Measurements from ENCODE around the gene WAPL. TPM values are rescaled to one million over a fixed set of nuclear protein-coding genes. Genes with fewer than 3 reads are reported as not detected.

The WAPL gene
- total RNA-seq, 2 experiments from 2014 or later, result 47.9 to 52.9 TPM

- POLR2A ChIA-PET, result interaction anchor here (0.7 to 7.2 kb wide), 9 partner anchors 9 to 174 kb away, joined by 3 to 153 read pairs (median 4); partner anchors contain the start of gene WAPL
Measured at GRCh38 chr10:86411281-86411841, 110.2 kb downstream of the WAPL start.

GRCh38 chr10:86410542-86411124, 111.0 kb downstream of the WAPL start:
- peaks cover 6% of the 10 kb centered on the region for H3K9me3 Mint-ChIP-seq
- peaks cover 10% of the 10 kb centered on the region for H3K36me3 Mint-ChIP-seq
- H3K27me3 Mint-ChIP-seq, result no peaks in the 10 kb centered on the region
- H3K4me3 Mint-ChIP-seq, result peak overlapping the region; percentile 74
- H3K27ac Mint-ChIP-seq, result peak overlapping the region; percentile 89
- ATAC-seq (ENCODE audit: low read depth) (no peak), DNase-seq (no peak)
- H3K4me1 Mint-ChIP-seq, result peaks cover 36% of the 10 kb centered on the region
- POLR2A ChIA-PET, result interaction anchor here (0.8 to 7.2 kb wide), 6 partner anchors 9 to 175 kb away, joined by 3 to 153 read pairs (median 4); partner anchors contain the start of gene WAPL

More at GRCh38 chr10:86411281-86411841, 110.2 kb downstream of the WAPL start:
- DNase-seq (no peak), ATAC-seq (ENCODE audit: low read depth) (peak; percentile 82)
- peaks cover 6% of the 10 kb centered on the region for H3K9me3 Mint-ChIP-seq
- H3K27me3 Mint-ChIP-seq, result no peaks in the 10 kb centered on the region
- peaks cover 10% of the 10 kb centered on the region for H3K36me3 Mint-ChIP-seq
- H3K4me3 Mint-ChIP-seq, result peak overlapping the region; percentile 74
- peaks cover 36% of the 10 kb centered on the region for H3K4me1 Mint-ChIP-seq
- peak overlapping the region; percentile 89 for H3K27ac Mint-ChIP-seq

- Mint-ChIP-seq H3K4me1 (peaks cover 28% of the 10 kb centered on the region), H3K9me3 (peaks cover 6% of the 10 kb centered on the region), H3K27ac (no peak overlapping the region), H3K36me3 (peaks cover 8% of the 10 kb centered on the region), H3K27me3 (no peaks in the 10 kb centered on the region), H3K4me3 (no peak overlapping the region)
- POLR2A ChIA-PET, result interaction anchor here (7.2 kb wide), 1 partner anchor 7 kb away, joined by 153 read pairs; no protein-coding TSS in a partner anchor
- no peak for DNase-seq
- no peak for ATAC-seq (ENCODE audit: low read depth)
Measured at GRCh38 chr10:86409183-86409582, 112.4 kb downstream of the WAPL start.

- DNase-seq, result no peak
- POLR2A ChIA-PET, result interaction anchor here (5.4 kb wide), 1 partner anchor 9 kb away, joined by 153 read pairs; no protein-coding TSS in a partner anchor
Measured at GRCh38 chr10:86403183-86403797, 118.3 kb downstream of the WAPL start.

DNA sequence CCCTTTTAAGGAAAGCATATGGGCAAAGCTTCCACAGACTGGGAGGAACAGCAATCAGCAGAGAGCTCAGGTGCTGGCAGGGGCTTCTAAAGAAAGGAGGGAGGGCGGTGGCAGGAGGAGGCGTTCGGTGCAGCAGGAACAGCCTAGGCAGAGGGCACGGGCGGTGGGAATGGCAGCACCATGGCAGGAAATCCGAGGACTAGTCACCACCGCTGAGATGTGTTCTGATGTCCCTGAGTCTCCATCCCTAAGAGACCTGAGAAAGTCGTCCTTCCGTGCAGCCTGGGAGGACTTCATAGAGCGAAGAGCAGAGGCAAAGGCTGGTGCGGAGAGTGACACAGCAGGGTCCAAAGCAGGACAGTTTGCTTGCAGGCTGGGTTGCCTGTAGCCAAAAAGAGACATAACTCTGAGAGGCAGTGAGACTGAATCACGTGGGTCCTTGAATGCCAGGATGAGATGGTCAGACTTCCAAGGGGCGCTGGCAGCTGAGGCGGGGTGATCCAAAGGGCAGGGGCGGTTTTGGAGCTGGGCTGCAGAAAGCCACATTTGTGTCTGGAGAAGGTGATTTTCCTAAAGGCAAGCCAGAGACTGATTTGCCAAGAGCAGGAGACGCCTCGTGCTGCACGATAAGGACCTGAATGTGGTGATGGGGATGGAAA, 119.2 kb downstream of the WAPL start:
- DNase-seq, result no peak
- H3K27ac Mint-ChIP-seq, result no peak overlapping the region
- POLR2A ChIA-PET, result interaction anchor here (5.4 kb wide), 1 partner anchor 10 kb away, joined by 153 read pairs; no protein-coding TSS in a partner anchor

More at GRCh38 chr10:86403183-86403797, 118.3 kb downstream of the WAPL start:
- H3K27me3 Mint-ChIP-seq, result no peaks in the 10 kb centered on the region
- H3K4me3 Mint-ChIP-seq, result no peak overlapping the region
- H3K9me3 Mint-ChIP-seq, result no peaks in the 10 kb centered on the region
- no peak for ATAC-seq (ENCODE audit: low read depth)
- no peaks in the 10 kb centered on the region for H3K36me3 Mint-ChIP-seq
- H3K4me1 Mint-ChIP-seq, result peaks cover 13% of the 10 kb centered on the region
- no peak overlapping the region for H3K27ac Mint-ChIP-seq

GRCh38 chr10:86401588-86402282, 119.9 kb downstream of the WAPL start:
- Mint-ChIP-seq H3K27ac (peak overlapping the region; percentile 76), H3K4me1 (peaks cover 13% of the 10 kb centered on the region), H3K27me3 (no peaks in the 10 kb centered on the region), H3K9me3 (no peaks in the 10 kb centered on the region), H3K36me3 (no peaks in the 10 kb centered on the region), H3K4me3 (peak overlapping the region; percentile 88)
- DNase-seq (peak; percentile 60), ATAC-seq (ENCODE audit: low read depth) (no peak)
- POLR2A ChIA-PET, result interaction anchor here (1.7 to 5.4 kb wide), 3 partner anchors 10 to 174 kb away, joined by 4 to 153 read pairs (median 36); partner anchors contain the start of gene WAPL

More for the DNA sequence above, 119.2 kb downstream of the WAPL start:
- Mint-ChIP-seq H3K27me3 (no peaks in the 10 kb centered on the region), H3K9me3 (no peaks in the 10 kb centered on the region), H3K4me1 (peaks cover 13% of the 10 kb centered on the region), H3K4me3 (peak overlapping the region; percentile 88), H3K36me3 (no peaks in the 10 kb centered on the region)
- no peak for ATAC-seq (ENCODE audit: low read depth)

- Mint-ChIP-seq H3K36me3 (no peaks in the 10 kb centered on the region), H3K27ac (peak overlapping the region; percentile 88)
Measured at GRCh38 chr10:86400705-86401587, 120.6 kb downstream of the WAPL start.

GRCh38 chr10:86399879-86400704, 121.5 kb downstream of the WAPL start:
- Mint-ChIP-seq H3K4me3 (peak overlapping the region; percentile 88), H3K27me3 (no peaks in the 10 kb centered on the region), H3K9me3 (no peaks in the 10 kb centered on the region), H3K4me1 (peaks cover 13% of the 10 kb centered on the region), H3K36me3 (no peaks in the 10 kb centered on the region), H3K27ac (peak overlapping the region; percentile 88)
- ATAC-seq (ENCODE audit: low read depth), result peak; percentile 94
- POLR2A ChIA-PET, result interaction anchor here (0.9 to 5.4 kb wide), 17 partner anchors 12 to 189 kb away, joined by 3 to 153 read pairs (median 4); partner anchors contain the start of gene WAPL
- peak; percentile 97 for DNase-seq

More at GRCh38 chr10:86400705-86401587, 120.6 kb downstream of the WAPL start:
- no peaks in the 10 kb centered on the region for H3K27me3 Mint-ChIP-seq
- H3K4me3 Mint-ChIP-seq, result peak overlapping the region; percentile 88
- H3K9me3 Mint-ChIP-seq, result no peaks in the 10 kb centered on the region
- peak; percentile 80 for DNase-seq
- POLR2A ChIA-PET, result interaction anchor here (0.6 to 5.4 kb wide), 14 partner anchors 11 to 184 kb away, joined by 3 to 153 read pairs (median 4); partner anchors contain the start of gene WAPL
- ATAC-seq (ENCODE audit: low read depth), result peak; percentile 43
- peaks cover 13% of the 10 kb centered on the region for H3K4me1 Mint-ChIP-seq

DNA sequence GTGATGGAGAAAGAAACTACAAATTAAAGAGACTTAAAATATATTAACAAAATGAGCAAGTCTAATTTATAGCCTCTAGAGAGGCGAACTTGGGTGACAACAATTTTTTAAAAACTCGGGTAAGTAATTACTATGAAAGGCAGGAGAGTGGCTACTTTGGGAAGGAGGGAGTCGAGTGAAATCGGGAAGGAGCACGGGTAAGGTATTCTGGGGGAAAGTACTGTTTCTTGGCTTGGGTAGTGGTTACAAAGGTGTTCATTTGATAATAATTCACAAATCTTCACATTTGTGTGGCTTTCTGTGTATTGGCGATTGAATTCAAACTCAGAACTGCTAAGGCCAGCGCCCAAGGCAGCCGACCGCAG, 122.1 kb downstream of the WAPL start:
- no peaks in the 10 kb centered on the region for H3K27me3 Mint-ChIP-seq
- H3K4me1 Mint-ChIP-seq, result peaks cover 13% of the 10 kb centered on the region
- no peaks in the 10 kb centered on the region for H3K9me3 Mint-ChIP-seq
- H3K27ac Mint-ChIP-seq, result peak overlapping the region; percentile 77
- ATAC-seq (ENCODE audit: low read depth) (no peak), DNase-seq (no peak)
- POLR2A ChIA-PET, result interaction anchor here (0.9 to 5.4 kb wide), 12 partner anchors 13 to 189 kb away, joined by 3 to 153 read pairs (median 8); partner anchors contain the start of gene WAPL
- peak overlapping the region; percentile 88 for H3K4me3 Mint-ChIP-seq
- no peaks in the 10 kb centered on the region for H3K36me3 Mint-ChIP-seq

GRCh38 chr10:86397120-86397519, 124.5 kb downstream of the WAPL start:
- H3K36me3 Mint-ChIP-seq, result no peaks in the 10 kb centered on the region
- no peak overlapping the region for H3K4me3 Mint-ChIP-seq
- no peak for ATAC-seq (ENCODE audit: low read depth)
- DNase-seq, result no peak
- POLR2A ChIA-PET, result no interaction called here
- H3K27me3 Mint-ChIP-seq, result no peaks in the 10 kb centered on the region
- H3K9me3 Mint-ChIP-seq, result no peaks in the 10 kb centered on the region
- H3K27ac Mint-ChIP-seq, result no peak overlapping the region
- H3K4me1 Mint-ChIP-seq, result peaks cover 10% of the 10 kb centered on the region

- Mint-ChIP-seq H3K27ac (no peak overlapping the region), H3K36me3 (no peaks in the 10 kb centered on the region), H3K9me3 (no peaks in the 10 kb centered on the region), H3K4me1 (peaks cover 4% of the 10 kb centered on the region), H3K27me3 (peaks cover 3% of the 10 kb centered on the region), H3K4me3 (no peak overlapping the region)
- no peak for DNase-seq
- POLR2A ChIA-PET, result interaction anchor here (0.5 kb wide), 1 partner anchor 156 kb away, joined by 3 read pairs; no protein-coding TSS in a partner anchor
- ATAC-seq (ENCODE audit: low read depth), result no peak
Measured at GRCh38 chr10:86393862-86394455, 127.6 kb downstream of the WAPL start.
